GM12801 (cell line): Measurements from ENCODE around the gene CRHR1.

Source experiments
- CTCF ChIP-seq: IDR thresholded peaks from one replicate; pipeline ENCODE4 v1.5.1; 2011; ENCODE audit warnings: control low read depth; ENCODE audit not compliant: insufficient read length; ENCODE audit errors: extremely low read depth

Gene CRHR1

GRCh38 chr17:45753645-45754225, 30.4 kb upstream of the CRHR1 start:
- TF ChIP-seq CTCF, result no peak

- no peak for TF ChIP-seq CTCF
Measured at GRCh38 chr17:45755050-45755449, 29.1 kb upstream of the CRHR1 start.

- TF ChIP-seq CTCF, result no peak
Measured at GRCh38 chr17:45756266-45756991, 27.7 kb upstream of the CRHR1 start.

GRCh38 chr17:45757431-45758218, 26.5 kb upstream of the CRHR1 start:
- TF ChIP-seq CTCF, result no peak

GRCh38 chr17:45758544-45758943, 25.6 kb upstream of the CRHR1 start:
- TF ChIP-seq CTCF, result no peak

GRCh38 chr17:45759761-45760160, 24.4 kb upstream of the CRHR1 start:
- no peak for TF ChIP-seq CTCF

GRCh38 chr17:45761957-45762565, 22.1 kb upstream of the CRHR1 start:
- no peak for TF ChIP-seq CTCF
